SK-N-SH treated with all-trans-retinoic acid at 6 μM for 48 hours (cell line): Measurements from ENCODE around the gene BCKDHB.

ENCODE experiments used
- ATAC-seq: fragments of 200-7000 bp; cut with Tn5 transposase; 3 replicates; pipeline ENCODE4 v1.9.1; 2020; ENCODE audit warnings: mild to moderate bottlenecking, moderate library complexity
- ARNTL ChIP-seq: fragments of 450-650 bp; formaldehyde crosslinking; IDR thresholded peaks from 2 replicates; pipeline ENCODE4 v1.5.0; 2020; ENCODE audit warnings: low read depth, mild to moderate bottlenecking, moderate library complexity, borderline replicate concordance
- BACH2 ChIP-seq: fragments of 250-450 bp; sonication (Bioruptor Pico); IDR thresholded peaks from 2 replicates; pipeline ENCODE4 v1.9.0; 2021; ENCODE audit warnings: mild to moderate bottlenecking, borderline replicate concordance
- CSDC2 ChIP-seq: fragments of 250-450 bp; sonication (Bioruptor Pico); IDR thresholded peaks from 2 replicates; pipeline ENCODE4 v1.5.0; 2020; ENCODE audit warnings: mild to moderate bottlenecking, moderate library complexity
- ESRRG ChIP-seq: fragments of 250-450 bp; sonication (Bioruptor Pico); IDR thresholded peaks from 2 replicates; pipeline ENCODE4 v1.6.1; 2021; ENCODE audit warnings: mild to moderate bottlenecking
- GLIS3 ChIP-seq: fragments of 250-450 bp; sonication (Bioruptor Pico); IDR thresholded peaks from 2 replicates; pipeline ENCODE4 v1.5.0; 2020; ENCODE audit warnings: mild to moderate bottlenecking, moderate library complexity
- ISL1 ChIP-seq: fragments of 250-450 bp; sonication (Bioruptor Pico); IDR thresholded peaks from 2 replicates; pipeline ENCODE4 v2.1.2; 2022; ENCODE audit warnings: mild to moderate bottlenecking, moderate library complexity
- OSR1 ChIP-seq: fragments of 250-450 bp; sonication (Bioruptor Pico); IDR thresholded peaks from 2 replicates; pipeline ENCODE4 v1.8.0; 2022; ENCODE audit warnings: moderate library complexity, mild to moderate bottlenecking, inconsistent platforms
- PPARA ChIP-seq: fragments of 250-450 bp; sonication (Bioruptor Pico); IDR thresholded peaks from 2 replicates; pipeline ENCODE4 v1.5.0; 2020; ENCODE audit warnings: mild to moderate bottlenecking, borderline replicate concordance
- RARB ChIP-seq: fragments of 250-450 bp; sonication (Bioruptor Pico); IDR thresholded peaks from 2 replicates; pipeline ENCODE4 v1.8.0; 2021; ENCODE audit warnings: mild to moderate bottlenecking, moderate library complexity
- SNAI2 ChIP-seq: fragments of 250-450 bp; sonication (Bioruptor Pico); IDR thresholded peaks from 2 replicates; pipeline ENCODE4 v1.5.0; 2020; ENCODE audit warnings: mild to moderate bottlenecking, moderate library complexity
- TCF4 ChIP-seq: fragments of 250-450 bp; sonication (Bioruptor Pico); IDR thresholded peaks from 2 replicates; pipeline ENCODE4 v1.8.0; 2021; ENCODE audit warnings: mild to moderate bottlenecking, moderate library complexity, borderline replicate concordance
- TOX ChIP-seq: fragments of 250-450 bp; sonication (Bioruptor Pico); IDR thresholded peaks from 2 replicates; pipeline ENCODE4 v1.8.0; 2021; ENCODE audit warnings: mild to moderate bottlenecking, moderate library complexity, borderline replicate concordance
- ZC3H10 ChIP-seq: fragments of 250-450 bp; sonication (Bioruptor Pico); IDR thresholded peaks from 2 replicates; pipeline ENCODE4 v1.5.1; 2021; ENCODE audit warnings: mild to moderate bottlenecking, moderate library complexity
- ZFP3 ChIP-seq: fragments of 250-450 bp; sonication (Bioruptor Pico); IDR thresholded peaks from 2 replicates; pipeline ENCODE4 v1.5.0; 2020; ENCODE audit warnings: mild to moderate bottlenecking, moderate library complexity
- ZFP30 ChIP-seq: fragments of 450-650 bp; formaldehyde crosslinking; IDR thresholded peaks from 2 replicates; pipeline ENCODE4 v1.5.0; 2022; ENCODE audit warnings: mild to moderate bottlenecking, moderate library complexity
- ZNF565 ChIP-seq: fragments of 450-650 bp; formaldehyde crosslinking; conservative IDR thresholded peaks from 2 replicates; pipeline ENCODE4 v1.5.0; 2020; ENCODE audit warnings: low read depth, mild to moderate bottlenecking, moderate library complexity
- ZNF8 ChIP-seq: fragments of 450-650 bp; formaldehyde crosslinking; IDR thresholded peaks from 2 replicates; pipeline ENCODE4 v1.5.0; 2020; ENCODE audit warnings: mild to moderate bottlenecking, moderate library complexity
- TF ChIP-seq, protein P1 (sequence below): fragments of 250-450 bp; sonication (Bioruptor Pico); IDR thresholded peaks from 2 replicates; pipeline ENCODE4 v1.5.1; 2020; ENCODE audit warnings: low read depth, mild to moderate bottlenecking, moderate library complexity
- TF ChIP-seq, protein P2 (sequence below): fragments of 250-450 bp; sonication (Bioruptor Pico); IDR thresholded peaks from 2 replicates; pipeline ENCODE4 v1.5.1; 2021; ENCODE audit warnings: mild to moderate bottlenecking, moderate library complexity
- TF ChIP-seq, protein P3 (sequence below): fragments of 250-450 bp; sonication (Bioruptor Pico); IDR thresholded peaks from 2 replicates; pipeline ENCODE4 v1.5.0; 2020; ENCODE audit warnings: mild to moderate bottlenecking, moderate library complexity
- TF ChIP-seq, protein P4 (sequence below): fragments of 250-450 bp; sonication (Bioruptor Pico); IDR thresholded peaks from 2 replicates; pipeline ENCODE4 v1.8.0; 2021; ENCODE audit warnings: low read depth, mild to moderate bottlenecking, moderate library complexity, borderline replicate concordance

The BCKDHB gene

DNA sequence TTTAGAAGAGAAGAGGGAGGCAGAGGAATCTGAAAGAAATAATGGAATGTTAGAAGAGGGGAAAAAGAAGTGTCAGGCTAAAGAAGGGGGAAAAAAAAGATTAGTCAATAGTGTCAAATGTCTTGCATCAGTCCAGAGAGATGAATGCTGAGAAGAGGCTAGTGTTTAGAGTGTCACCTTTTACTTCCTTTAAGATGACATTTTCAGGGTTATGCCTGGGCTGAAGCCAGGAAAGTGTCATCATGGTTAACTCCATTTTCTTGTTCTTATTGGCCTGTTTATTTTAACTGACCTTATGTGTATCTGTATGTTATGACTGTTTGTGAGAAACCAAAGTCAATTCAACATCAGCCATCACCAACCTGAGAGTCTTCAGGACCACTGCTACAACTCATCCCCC is 15.0 kb upstream of the BCKDHB start:
- no peak for ATAC-seq
- TF ChIP-seq CSDC2 (no peak), ZFP3 (CRISPR knock-in tag) (no peak), ZC3H10 (no peak), TOX (CRISPR knock-in tag) (no peak), TCF4 (no peak), BACH2 (CRISPR knock-in tag) (no peak), GLIS3 (no peak), SNAI2 (CRISPR knock-in tag) (no peak), OSR1 (CRISPR knock-in tag) (no peak), ZNF565 (CRISPR knock-in tag) (no peak)
- TF ChIP-seq, protein P1, sequence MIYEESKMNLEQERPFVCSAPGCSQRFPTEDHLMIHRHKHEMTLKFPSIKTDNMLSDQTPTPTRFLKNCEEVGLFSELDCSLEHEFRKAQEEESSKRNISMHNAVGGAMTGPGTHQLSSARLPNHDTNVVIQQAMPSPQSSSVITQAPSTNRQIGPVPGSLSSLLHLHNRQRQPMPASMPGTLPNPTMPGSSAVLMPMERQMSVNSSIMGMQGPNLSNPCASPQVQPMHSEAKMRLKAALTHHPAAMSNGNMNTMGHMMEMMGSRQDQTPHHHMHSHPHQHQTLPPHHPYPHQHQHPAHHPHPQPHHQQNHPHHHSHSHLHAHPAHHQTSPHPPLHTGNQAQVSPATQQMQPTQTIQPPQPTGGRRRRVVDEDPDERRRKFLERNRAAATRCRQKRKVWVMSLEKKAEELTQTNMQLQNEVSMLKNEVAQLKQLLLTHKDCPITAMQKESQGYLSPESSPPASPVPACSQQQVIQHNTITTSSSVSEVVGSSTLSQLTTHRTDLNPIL (CRISPR knock-in tag): no peak
- TF ChIP-seq, protein P2, sequence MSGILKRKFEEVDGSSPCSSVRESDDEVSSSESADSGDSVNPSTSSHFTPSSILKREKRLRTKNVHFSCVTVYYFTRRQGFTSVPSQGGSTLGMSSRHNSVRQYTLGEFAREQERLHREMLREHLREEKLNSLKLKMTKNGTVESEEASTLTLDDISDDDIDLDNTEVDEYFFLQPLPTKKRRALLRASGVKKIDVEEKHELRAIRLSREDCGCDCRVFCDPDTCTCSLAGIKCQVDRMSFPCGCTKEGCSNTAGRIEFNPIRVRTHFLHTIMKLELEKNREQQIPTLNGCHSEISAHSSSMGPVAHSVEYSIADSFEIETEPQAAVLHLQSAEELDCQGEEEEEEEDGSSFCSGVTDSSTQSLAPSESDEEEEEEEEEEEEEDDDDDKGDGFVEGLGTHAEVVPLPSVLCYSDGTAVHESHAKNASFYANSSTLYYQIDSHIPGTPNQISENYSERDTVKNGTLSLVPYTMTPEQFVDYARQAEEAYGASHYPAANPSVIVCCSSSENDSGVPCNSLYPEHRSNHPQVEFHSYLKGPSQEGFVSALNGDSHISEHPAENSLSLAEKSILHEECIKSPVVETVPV: no peak
- TF ChIP-seq, all 23 proteins: peak for 0

DNA sequence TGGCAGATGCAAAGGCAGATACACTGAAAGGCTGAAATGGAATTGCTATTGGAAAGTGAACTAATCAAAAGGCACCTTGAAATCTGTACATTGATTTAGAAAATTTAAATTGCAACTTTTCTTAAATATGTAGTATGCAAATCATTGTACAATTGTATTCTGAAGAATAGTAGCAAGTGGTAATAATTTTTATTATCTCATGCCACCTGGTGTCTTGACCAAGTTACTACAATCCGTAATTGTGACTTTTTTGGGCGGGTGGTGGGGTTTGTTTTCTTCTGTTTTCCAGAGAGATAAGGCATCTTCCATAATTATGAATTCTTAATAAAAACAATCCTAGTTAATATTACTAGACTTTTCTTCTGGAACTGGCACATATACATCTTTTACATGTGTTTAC is 12.5 kb upstream of the BCKDHB start:
- peak; percentile 66 for ATAC-seq
- TF ChIP-seq ZNF8 (CRISPR knock-in tag) (no peak), GLIS3 (no peak)

DNA sequence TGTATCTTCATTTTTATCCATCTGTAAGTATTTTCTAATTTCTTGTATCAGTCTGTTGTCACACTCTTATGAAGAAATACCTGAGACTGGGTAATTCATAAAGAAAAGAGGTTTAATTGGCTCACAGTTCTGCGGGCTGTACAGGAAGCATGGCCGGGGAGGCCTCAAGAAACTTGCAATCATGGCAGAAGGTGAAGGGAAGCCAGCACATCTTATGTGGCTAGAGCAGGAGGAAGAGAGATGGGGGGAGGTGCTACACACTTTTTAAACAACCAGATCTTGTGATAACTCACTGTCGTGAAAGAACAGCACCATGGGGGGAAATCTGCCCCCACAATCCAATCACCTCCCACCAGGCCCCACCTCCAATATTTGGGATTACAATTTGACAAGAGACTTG is 10.9 kb upstream of the BCKDHB start:
- no peak for ATAC-seq

DNA sequence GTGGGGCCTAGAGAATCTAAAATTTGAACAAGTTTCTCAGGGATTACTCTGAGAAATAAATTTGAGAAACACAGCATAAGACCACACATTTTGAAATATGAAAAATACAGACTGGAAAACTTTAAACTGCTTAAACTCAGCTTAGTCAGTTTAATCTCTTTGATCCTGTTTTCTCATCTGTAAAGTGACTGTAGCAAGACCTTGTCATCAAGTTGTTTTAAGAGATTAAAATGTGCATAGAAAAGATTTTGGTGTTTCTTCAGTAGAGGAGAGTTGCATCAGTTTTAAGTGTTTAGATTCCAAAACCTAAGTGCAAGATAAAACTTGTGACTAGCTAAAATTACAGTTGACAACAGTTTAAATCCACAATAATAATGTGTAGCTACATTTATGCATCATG is 8.1 kb upstream of the BCKDHB start:
- TF ChIP-seq, protein P3, sequence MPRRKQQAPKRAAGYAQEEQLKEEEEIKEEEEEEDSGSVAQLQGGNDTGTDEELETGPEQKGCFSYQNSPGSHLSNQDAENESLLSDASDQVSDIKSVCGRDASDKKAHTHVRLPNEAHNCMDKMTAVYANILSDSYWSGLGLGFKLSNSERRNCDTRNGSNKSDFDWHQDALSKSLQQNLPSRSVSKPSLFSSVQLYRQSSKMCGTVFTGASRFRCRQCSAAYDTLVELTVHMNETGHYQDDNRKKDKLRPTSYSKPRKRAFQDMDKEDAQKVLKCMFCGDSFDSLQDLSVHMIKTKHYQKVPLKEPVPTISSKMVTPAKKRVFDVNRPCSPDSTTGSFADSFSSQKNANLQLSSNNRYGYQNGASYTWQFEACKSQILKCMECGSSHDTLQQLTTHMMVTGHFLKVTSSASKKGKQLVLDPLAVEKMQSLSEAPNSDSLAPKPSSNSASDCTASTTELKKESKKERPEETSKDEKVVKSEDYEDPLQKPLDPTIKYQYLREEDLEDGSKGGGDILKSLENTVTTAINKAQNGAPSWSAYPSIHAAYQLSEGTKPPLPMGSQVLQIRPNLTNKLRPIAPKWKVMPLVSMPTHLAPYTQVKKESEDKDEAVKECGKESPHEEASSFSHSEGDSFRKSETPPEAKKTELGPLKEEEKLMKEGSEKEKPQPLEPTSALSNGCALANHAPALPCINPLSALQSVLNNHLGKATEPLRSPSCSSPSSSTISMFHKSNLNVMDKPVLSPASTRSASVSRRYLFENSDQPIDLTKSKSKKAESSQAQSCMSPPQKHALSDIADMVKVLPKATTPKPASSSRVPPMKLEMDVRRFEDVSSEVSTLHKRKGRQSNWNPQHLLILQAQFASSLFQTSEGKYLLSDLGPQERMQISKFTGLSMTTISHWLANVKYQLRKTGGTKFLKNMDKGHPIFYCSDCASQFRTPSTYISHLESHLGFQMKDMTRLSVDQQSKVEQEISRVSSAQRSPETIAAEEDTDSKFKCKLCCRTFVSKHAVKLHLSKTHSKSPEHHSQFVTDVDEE: no peak
- no peak for TF ChIP-seq TOX (CRISPR knock-in tag)
- TF ChIP-seq GLIS3: no peak
- TF ChIP-seq, protein P2: no peak
- TF ChIP-seq ARNTL: no peak
- no peak for TF ChIP-seq ZNF8 (CRISPR knock-in tag)
- no peak for TF ChIP-seq RARB (CRISPR knock-in tag)
- no peak for TF ChIP-seq ZNF565 (CRISPR knock-in tag)
- TF ChIP-seq SNAI2 (CRISPR knock-in tag): no peak
- TF ChIP-seq ISL1: no peak
- TF ChIP-seq ZFP3 (CRISPR knock-in tag): no peak
- TF ChIP-seq PPARA (CRISPR knock-in tag): no peak
- no peak for TF ChIP-seq ZFP30 (CRISPR knock-in tag)
- no peak for ATAC-seq

More for the DNA sequence above, 10.9 kb upstream of the BCKDHB start:
- TF ChIP-seq ESRRG (CRISPR knock-in tag) (no peak), CSDC2 (no peak), GLIS3 (no peak), ZNF565 (CRISPR knock-in tag) (no peak), ZNF8 (CRISPR knock-in tag) (no peak), ISL1 (no peak), OSR1 (CRISPR knock-in tag) (no peak), PPARA (CRISPR knock-in tag) (no peak), SNAI2 (CRISPR knock-in tag) (no peak)
- TF ChIP-seq, protein P4, sequence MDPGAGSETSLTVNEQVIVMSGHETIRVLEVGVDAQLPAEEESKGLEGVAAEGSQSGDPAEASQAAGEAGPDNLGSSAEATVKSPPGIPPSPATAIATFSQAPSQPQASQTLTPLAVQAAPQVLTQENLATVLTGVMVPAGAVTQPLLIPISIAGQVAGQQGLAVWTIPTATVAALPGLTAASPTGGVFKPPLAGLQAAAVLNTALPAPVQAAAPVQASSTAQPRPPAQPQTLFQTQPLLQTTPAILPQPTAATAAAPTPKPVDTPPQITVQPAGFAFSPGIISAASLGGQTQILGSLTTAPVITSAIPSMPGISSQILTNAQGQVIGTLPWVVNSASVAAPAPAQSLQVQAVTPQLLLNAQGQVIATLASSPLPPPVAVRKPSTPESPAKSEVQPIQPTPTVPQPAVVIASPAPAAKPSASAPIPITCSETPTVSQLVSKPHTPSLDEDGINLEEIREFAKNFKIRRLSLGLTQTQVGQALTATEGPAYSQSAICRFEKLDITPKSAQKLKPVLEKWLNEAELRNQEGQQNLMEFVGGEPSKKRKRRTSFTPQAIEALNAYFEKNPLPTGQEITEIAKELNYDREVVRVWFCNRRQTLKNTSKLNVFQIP (CRISPR knock-in tag): no peak
